ENCODE data around the gene PRKAB2.
"Not testable (repeated sequence)": the region's sequence is repeated elsewhere in the genome, so short reads cannot be mapped to it uniquely, and the experiment has no call there.

PRKAB2 gene

DNA sequence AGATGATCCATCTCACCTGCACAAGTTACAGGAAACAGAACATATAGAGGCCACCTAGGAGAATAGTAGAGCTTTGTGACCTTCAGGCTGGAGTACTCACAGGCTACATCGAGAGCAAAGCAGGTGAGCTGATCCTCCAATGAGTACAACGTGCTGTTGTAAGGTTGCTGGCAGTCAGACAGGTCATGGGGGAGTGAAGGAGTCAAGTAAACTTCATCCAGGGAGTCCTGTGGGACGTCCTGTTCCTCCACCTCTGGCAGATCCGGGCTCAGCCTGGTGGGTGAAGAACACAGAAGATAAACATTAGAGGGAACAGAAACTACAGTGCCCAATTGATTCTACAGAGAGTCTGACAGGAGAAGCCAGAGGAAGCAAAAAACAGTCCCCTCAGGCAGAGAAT, 62.5 kb downstream of the PRKAB2 start:
- DNase-seq (ENCODE audit: low spot score): no peak

- DNase-seq (ENCODE audit: low spot score): no peak
These were observed 63.2 kb downstream of the PRKAB2 start for GRCh38 chr1:147109041-147109440.

DNA sequence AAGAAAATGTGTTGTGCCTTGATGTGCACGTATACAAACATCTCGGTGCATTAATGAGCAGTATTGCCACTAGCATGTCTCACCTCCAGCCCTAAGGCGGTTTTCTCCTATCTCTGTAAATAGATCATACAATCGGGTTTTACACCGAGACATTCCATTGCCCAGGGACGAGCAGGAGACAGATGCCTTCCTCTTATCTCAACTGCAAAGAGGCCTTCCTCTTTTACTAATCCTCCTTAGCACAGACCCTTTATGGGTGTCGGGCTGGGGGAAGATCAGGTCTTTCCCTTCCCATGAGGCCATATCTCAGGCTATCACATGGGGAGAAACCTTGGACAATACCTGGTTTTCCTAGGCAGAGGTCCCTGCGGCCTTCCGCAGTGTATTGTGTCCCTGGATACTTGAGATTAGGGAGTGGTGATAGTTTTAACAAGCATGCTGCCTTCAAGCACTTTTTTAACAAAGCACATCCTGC, 65.8 kb downstream of the PRKAB2 start:
- DNase-seq (ENCODE audit: low spot score): not testable (repeated sequence)

DNA sequence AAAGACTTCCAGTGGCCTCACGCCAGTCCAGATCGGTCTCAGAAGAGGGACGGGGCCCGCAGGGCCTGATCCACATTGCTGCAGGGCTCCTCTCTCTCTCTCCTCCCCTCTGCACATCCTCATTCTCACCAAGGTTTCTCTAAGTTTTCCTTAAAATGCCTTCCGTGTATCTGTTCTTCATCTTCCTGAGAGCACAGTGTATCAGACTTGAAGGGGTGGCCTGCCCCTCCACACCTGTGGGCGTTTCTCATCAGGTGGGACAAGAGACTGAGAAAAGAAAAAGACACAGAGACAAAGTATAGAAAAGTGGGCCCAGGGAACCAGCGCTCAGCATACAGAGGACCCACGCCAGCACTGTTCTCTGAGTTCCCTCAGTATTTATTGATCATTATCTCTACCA, 66.4 kb downstream of the PRKAB2 start:
- DNase-seq (ENCODE audit: low spot score): no peak

Measured in activated CD4-positive, alpha-beta T cell treated with anti-CD3 and anti-CD28 coated beads, Interleukin-2, Interleukin-4, amounts not matched to agents 100 ng/mL and 50 ng/mL, durations not matched to agents 16 hours and 8 hours (primary cell).